Activated naive CD8-positive, alpha-beta T cell treated with anti-CD3 and anti-CD28 coated beads, Interleukin-2, amount 50 U/mL, for 24 hours (primary cell): ENCODE results near the gene CCDC192.
"Not testable (repeated sequence)": the region's sequence is repeated elsewhere in the genome, so short reads cannot be mapped to it uniquely, and the experiment has no call there.

ENCODE experiments used
- ATAC-seq: fragments of 150-1000 bp; cut with Tn5 transposase; one replicate; pipeline ENCODE4 v1.10.0; 2021
- DNase-seq: peaks from one replicate; pipeline ENCODE4 v3.0.0; 2021
- H3K27ac Mint-ChIP-seq: one replicate; pipeline ENCODE4 v1.8.0; 2021; ENCODE audit warnings: mild to moderate bottlenecking, mixed read lengths
- H3K27me3 Mint-ChIP-seq: one replicate; pipeline ENCODE4 v1.8.0; 2021; ENCODE audit warnings: mixed read lengths
- H3K36me3 Mint-ChIP-seq: one replicate; pipeline ENCODE4 v1.8.0; 2021; ENCODE audit warnings: low read depth, mixed read lengths
- H3K4me1 Mint-ChIP-seq: one replicate; pipeline ENCODE4 v1.8.0; 2021; ENCODE audit warnings: mixed read lengths
- H3K4me3 Mint-ChIP-seq: one replicate; pipeline ENCODE4 v1.8.0; 2021; ENCODE audit warnings: mild to moderate bottlenecking, moderate library complexity, mixed read lengths
- H3K9me3 Mint-ChIP-seq: one replicate; pipeline ENCODE4 v1.8.0; 2021; ENCODE audit warnings: mixed read lengths

The CCDC192 gene

GRCh38 chr5:127762412-127762811, 59.2 kb downstream of the CCDC192 start:
- no peaks in the 10 kb centered on the region for H3K9me3 Mint-ChIP-seq
- no peak for ATAC-seq
- H3K27ac Mint-ChIP-seq = no peak overlapping the region
- no peaks in the 10 kb centered on the region for H3K4me1 Mint-ChIP-seq
- H3K36me3 Mint-ChIP-seq = no peaks in the 10 kb centered on the region
- peaks cover 2% of the 10 kb centered on the region for H3K27me3 Mint-ChIP-seq
- DNase-seq = no peak
- H3K4me3 Mint-ChIP-seq = no peak overlapping the region

DNA sequence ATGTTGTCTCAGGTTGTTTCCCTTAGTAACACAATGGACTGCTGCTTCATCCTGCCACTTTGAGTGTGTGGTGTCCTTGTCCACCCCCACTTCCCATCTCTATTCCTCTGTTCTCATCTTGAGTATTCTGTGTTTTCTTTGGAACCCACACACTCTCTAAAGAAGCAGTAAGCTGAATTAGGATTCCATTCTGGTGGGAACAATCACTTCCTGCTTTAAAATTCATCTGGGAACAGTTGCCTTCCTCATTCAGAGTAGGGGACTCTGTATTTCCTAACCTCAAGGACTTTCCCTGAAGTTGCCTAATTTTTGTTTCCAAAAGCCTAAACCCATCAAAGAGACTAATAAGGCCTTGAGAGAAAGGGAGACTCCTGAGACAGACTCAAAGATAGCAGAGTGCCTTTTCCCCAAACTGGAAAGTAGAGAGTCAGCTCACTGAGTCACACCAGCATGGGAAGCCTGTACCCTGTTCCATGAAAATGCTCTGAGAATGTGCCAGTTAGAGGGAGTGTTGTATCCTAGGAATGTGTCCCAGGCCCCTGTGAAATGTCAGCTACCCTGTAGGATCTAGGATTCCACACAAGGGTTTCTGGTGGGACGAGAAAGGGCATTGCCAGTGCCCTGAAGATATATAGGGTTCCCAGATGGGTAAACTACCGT, 63.6 kb downstream of the CCDC192 start:
- Mint-ChIP-seq H3K36me3 (no peaks in the 10 kb centered on the region), H3K27me3 (peaks cover 10% of the 10 kb centered on the region), H3K9me3 (no peaks in the 10 kb centered on the region), H3K4me3 (no peak overlapping the region), H3K4me1 (no peaks in the 10 kb centered on the region), H3K27ac (no peak overlapping the region)
- no peak for ATAC-seq
- no peak for DNase-seq

- DNase-seq (no peak), ATAC-seq (no peak)
- Mint-ChIP-seq H3K4me1 (no peaks in the 10 kb centered on the region), H3K27ac (no peak overlapping the region), H3K9me3 (no peaks in the 10 kb centered on the region), H3K27me3 (peaks cover 12% of the 10 kb centered on the region), H3K4me3 (no peak overlapping the region), H3K36me3 (no peaks in the 10 kb centered on the region)
Measured at GRCh38 chr5:127769386-127769785, 66.2 kb downstream of the CCDC192 start.

DNA sequence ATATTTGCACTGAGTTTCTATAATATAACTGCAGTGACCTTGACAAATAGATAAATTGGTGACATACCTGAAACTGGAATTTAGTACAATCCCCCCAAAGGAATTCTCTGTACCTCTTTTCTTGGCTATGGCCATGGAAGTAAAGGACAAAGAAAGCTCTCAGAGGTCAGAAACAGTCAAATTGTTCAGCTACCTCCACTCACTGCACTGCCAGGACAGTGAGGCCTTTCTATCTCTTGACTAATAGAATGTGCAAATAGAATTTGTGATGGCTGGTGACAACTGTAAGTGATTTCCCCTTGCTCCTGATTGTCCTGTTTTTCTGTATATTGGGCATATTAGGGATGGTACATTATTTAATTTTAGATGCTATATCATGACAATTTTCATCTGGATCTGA, 67.1 kb downstream of the CCDC192 start:
- Mint-ChIP-seq H3K4me3 (no peak overlapping the region), H3K9me3 (peaks cover 4% of the 10 kb centered on the region), H3K4me1 (no peaks in the 10 kb centered on the region), H3K36me3 (no peaks in the 10 kb centered on the region), H3K27me3 (peaks cover 12% of the 10 kb centered on the region), H3K27ac (no peak overlapping the region)
- ATAC-seq = no peak
- DNase-seq = no peak

DNA sequence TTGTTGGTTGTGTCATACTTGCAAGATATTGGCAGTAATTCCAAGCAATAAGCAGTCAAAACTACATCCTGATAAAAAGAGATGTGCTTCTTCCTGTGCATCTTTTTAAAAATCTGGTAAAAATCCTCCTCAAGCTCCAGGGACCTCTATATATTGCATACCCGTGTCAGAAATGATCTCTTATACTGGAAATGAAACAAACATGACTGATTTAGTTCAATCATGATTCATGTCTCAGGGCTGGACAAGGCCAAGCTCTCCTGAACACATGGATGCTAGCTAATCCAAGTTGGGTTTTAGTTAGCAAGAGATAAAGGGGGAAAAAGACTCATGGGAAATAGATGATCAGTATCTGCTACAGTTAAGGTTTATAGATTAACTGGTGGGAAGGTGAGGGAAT, 69.3 kb downstream of the CCDC192 start:
- Mint-ChIP-seq H3K27me3 (peaks cover 12% of the 10 kb centered on the region), H3K9me3 (peaks cover 10% of the 10 kb centered on the region), H3K36me3 (no peaks in the 10 kb centered on the region), H3K27ac (no peak overlapping the region), H3K4me1 (no peaks in the 10 kb centered on the region), H3K4me3 (no peak overlapping the region)
- no peak for DNase-seq
- no peak for ATAC-seq

DNA sequence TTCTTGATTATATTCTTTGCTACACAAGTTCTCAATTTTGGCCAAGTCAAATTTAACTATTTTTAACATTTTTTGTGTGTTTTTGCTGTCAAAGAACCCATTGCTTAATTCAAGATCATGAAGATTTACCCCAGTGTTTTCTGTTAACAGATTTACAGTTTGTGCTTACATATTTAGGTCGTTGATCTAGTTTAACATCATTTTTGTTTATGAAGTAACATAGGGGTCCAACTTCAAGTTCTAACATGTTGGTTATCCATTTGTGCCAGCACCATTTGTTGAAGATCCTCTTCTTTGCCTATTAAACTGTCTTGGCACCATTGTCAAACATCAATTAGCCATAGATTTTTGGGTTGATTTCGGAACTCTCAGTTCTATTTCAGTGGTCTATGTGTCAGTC, 71.0 kb downstream of the CCDC192 start:
- DNase-seq (no peak), ATAC-seq (no peak)
- H3K27me3 Mint-ChIP-seq = peaks cover 9% of the 10 kb centered on the region
- H3K4me3 Mint-ChIP-seq = no peak overlapping the region
- no peak overlapping the region for H3K27ac Mint-ChIP-seq
- H3K36me3 Mint-ChIP-seq = no peaks in the 10 kb centered on the region
- peaks cover 10% of the 10 kb centered on the region for H3K9me3 Mint-ChIP-seq
- H3K4me1 Mint-ChIP-seq = no peaks in the 10 kb centered on the region

DNA sequence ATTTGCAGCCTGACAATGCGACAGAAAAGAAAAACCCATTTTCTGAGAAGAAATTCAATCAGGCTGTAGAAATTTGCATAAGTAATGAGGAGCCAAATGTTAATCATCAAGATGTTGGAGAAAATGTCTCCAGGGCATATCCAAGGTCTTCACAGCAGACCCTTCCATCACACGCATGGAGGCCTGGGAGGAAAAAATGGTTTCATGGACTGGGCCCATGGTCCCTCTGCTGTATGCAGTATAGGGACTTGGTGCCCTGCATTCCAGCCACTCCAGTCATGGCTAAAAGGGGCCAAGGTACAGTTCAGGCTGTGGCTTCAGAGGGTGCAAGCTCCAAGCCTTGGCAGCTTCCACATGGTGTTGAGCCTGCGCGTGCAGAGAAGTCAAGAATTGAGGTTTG, 73.3 kb downstream of the CCDC192 start:
- Mint-ChIP-seq H3K36me3 (no peaks in the 10 kb centered on the region), H3K9me3 (peaks cover 17% of the 10 kb centered on the region), H3K27me3 (peaks cover 4% of the 10 kb centered on the region), H3K4me1 (no peaks in the 10 kb centered on the region), H3K4me3 (no peak overlapping the region), H3K27ac (no peak overlapping the region)
- DNase-seq (no peak), ATAC-seq (no peak)

- Mint-ChIP-seq H3K27ac (no peak overlapping the region), H3K36me3 (no peaks in the 10 kb centered on the region), H3K27me3 (peaks cover 7% of the 10 kb centered on the region), H3K4me1 (no peaks in the 10 kb centered on the region), H3K9me3 (peaks cover 20% of the 10 kb centered on the region), H3K4me3 (no peak overlapping the region)
- ATAC-seq (no peak), DNase-seq (no peak)
Measured at GRCh38 chr5:127777957-127778356, 74.8 kb downstream of the CCDC192 start.

DNA sequence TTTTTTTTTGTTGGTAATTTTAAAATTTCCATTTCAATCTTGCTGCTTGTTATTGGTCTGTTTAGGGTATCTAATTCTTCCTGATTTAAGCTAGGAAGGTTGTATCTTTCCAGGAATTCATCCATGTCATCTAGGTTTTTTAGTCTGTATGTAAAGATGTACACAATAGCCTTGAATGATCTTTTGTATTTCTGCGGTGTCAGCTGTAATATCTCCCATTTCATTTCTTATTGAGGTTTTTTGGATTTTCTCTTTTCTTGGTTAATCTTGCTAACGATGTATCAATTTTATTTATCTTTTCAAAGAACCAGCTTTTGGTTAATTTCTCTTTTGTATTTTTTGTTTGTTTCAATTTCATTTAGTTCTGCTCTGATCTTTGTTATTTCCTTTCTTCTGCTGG, 79.3 kb downstream of the CCDC192 start:
- not testable (repeated sequence) for H3K27me3 Mint-ChIP-seq, H3K27ac Mint-ChIP-seq, ATAC-seq, H3K4me1 Mint-ChIP-seq, H3K36me3 Mint-ChIP-seq, DNase-seq, H3K4me3 Mint-ChIP-seq
- peaks cover 11% of the 10 kb centered on the region for H3K9me3 Mint-ChIP-seq

DNA sequence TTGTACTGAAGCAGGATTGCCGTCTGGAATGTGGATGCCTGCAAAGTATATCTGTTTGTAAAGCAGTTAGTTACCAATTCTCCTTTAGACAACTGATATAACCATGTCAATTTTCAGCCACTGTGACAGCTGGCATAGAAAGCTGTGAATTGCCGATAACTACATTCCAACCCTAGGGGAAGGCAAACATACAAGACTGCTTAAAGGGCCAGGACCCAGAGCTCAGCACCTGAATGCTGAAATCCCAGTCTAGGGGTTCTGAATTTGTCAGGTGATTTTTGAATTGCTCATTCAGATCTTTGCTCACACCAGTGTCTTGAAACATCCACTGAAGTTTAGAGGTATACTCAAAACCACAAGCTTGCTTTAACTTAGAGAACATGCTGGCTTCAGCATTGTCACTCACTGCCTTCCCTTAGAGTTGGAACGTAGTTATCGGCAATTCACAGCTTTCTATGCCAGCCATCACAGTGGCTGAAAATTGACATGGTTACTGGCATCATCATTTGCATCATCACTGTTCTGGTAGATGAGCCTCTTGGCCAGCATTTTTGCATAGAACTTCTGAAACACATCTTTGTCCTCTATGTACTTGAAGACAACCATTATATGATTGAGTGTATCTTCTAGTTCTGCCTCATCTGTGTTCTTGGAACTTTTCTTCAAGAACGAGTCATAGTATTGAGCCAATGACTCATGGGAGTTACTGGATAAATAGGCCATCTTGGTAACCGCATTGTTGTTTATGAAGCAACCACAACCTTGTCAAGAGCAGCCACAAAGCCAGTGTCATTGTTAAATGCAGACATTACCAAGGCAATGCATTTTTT, 82.1 kb downstream of the CCDC192 start:
- H3K27ac Mint-ChIP-seq = peak overlapping the region; percentile 40
- DNase-seq (no peak), ATAC-seq (peak; percentile 94)
- peaks cover 9% of the 10 kb centered on the region for H3K9me3 Mint-ChIP-seq
- peaks cover 8% of the 10 kb centered on the region for H3K27me3 Mint-ChIP-seq
- H3K36me3 Mint-ChIP-seq = no peaks in the 10 kb centered on the region
- peaks cover 7% of the 10 kb centered on the region for H3K4me1 Mint-ChIP-seq
- H3K4me3 Mint-ChIP-seq = no peak overlapping the region

DNA sequence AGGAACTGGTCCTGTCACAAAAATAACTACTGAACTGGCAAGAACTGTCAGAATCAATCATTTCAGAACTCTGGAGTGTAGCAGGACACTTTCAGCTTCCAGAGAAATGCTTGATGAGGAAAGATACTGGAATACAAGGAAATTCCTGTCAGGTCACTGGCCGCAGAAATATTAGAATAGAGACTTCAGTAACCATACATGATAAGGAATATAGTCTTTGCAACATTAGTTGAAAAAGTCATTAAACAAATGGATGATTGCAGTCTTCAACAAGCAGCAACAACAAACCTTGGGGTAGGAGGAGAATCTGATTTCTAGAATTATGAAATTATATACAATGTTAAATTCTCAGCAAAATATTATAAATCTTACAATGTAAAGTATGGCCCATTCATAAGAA, 88.2 kb downstream of the CCDC192 start:
- Mint-ChIP-seq H3K4me1 (peaks cover 1% of the 10 kb centered on the region), H3K27me3 (no peaks in the 10 kb centered on the region), H3K36me3 (no peaks in the 10 kb centered on the region), H3K27ac (no peak overlapping the region), H3K4me3 (no peak overlapping the region), H3K9me3 (peaks cover 23% of the 10 kb centered on the region)
- ATAC-seq (no peak), DNase-seq (no peak)

DNA sequence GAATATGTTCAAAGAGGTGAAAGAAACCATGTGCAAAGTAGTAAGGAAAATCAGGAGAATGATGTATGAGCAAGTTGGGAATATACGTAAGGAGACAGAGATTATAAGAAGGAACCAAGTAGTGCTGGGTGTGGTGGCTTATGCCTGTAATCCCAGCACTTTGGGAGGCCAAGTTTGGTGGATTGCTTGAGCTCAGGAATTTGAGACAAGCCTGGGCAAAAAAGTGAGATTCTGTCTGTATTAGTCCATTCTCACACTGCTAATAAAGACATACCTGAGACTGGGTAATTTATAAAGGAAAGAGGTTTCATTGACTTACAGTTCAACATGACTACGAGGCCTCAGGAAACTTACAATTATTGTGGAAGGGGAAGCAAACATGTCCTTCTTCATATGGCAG, 88.7 kb downstream of the CCDC192 start:
- not testable (repeated sequence) for H3K4me3 Mint-ChIP-seq, DNase-seq, H3K27me3 Mint-ChIP-seq, H3K27ac Mint-ChIP-seq, H3K36me3 Mint-ChIP-seq, H3K4me1 Mint-ChIP-seq, ATAC-seq
- peaks cover 23% of the 10 kb centered on the region for H3K9me3 Mint-ChIP-seq

- Mint-ChIP-seq H3K4me3 (no peak overlapping the region), H3K36me3 (no peaks in the 10 kb centered on the region), H3K4me1 (no peaks in the 10 kb centered on the region), H3K27me3 (no peaks in the 10 kb centered on the region), H3K9me3 (peaks cover 23% of the 10 kb centered on the region), H3K27ac (no peak overlapping the region)
- no peak for ATAC-seq
- no peak for DNase-seq
Measured at GRCh38 chr5:127793052-127793451, 89.9 kb downstream of the CCDC192 start.

- H3K27ac Mint-ChIP-seq = no peak overlapping the region
- H3K36me3 Mint-ChIP-seq = no peaks in the 10 kb centered on the region
- H3K4me3 Mint-ChIP-seq = no peak overlapping the region
- H3K4me1 Mint-ChIP-seq = no peaks in the 10 kb centered on the region
- H3K27me3 Mint-ChIP-seq = no peaks in the 10 kb centered on the region
- DNase-seq (no peak), ATAC-seq (no peak)
- H3K9me3 Mint-ChIP-seq = peaks cover 23% of the 10 kb centered on the region
Measured at GRCh38 chr5:127793879-127794278, 90.7 kb downstream of the CCDC192 start.

GRCh38 chr5:127796211-127796610, 93.0 kb downstream of the CCDC192 start:
- peaks cover 14% of the 10 kb centered on the region for H3K9me3 Mint-ChIP-seq
- H3K4me3 Mint-ChIP-seq = no peak overlapping the region
- H3K4me1 Mint-ChIP-seq = no peaks in the 10 kb centered on the region
- no peaks in the 10 kb centered on the region for H3K36me3 Mint-ChIP-seq
- DNase-seq (no peak), ATAC-seq (no peak)
- H3K27me3 Mint-ChIP-seq = no peaks in the 10 kb centered on the region
- no peak overlapping the region for H3K27ac Mint-ChIP-seq
